Stimulated activated CD4-positive, alpha-beta T cell treated with anti-CD3 and anti-CD28 coated beads, TNF-alpha, amount 100 ng/mL, for 48 hours (primary cell): ENCODE measurements around the gene TFDP2.
"Not testable (repeated sequence)": the region's sequence is repeated elsewhere in the genome, so short reads cannot be mapped to it uniquely, and the experiment has no call there.

Experiments
- DNase-seq, 3 donors: peaks; one replicate each; pipeline ENCODE4 v3.0.0-alpha.2; 2020; ENCODE audit warnings: low read depth in 3 of 3

TFDP2 gene

DNA sequence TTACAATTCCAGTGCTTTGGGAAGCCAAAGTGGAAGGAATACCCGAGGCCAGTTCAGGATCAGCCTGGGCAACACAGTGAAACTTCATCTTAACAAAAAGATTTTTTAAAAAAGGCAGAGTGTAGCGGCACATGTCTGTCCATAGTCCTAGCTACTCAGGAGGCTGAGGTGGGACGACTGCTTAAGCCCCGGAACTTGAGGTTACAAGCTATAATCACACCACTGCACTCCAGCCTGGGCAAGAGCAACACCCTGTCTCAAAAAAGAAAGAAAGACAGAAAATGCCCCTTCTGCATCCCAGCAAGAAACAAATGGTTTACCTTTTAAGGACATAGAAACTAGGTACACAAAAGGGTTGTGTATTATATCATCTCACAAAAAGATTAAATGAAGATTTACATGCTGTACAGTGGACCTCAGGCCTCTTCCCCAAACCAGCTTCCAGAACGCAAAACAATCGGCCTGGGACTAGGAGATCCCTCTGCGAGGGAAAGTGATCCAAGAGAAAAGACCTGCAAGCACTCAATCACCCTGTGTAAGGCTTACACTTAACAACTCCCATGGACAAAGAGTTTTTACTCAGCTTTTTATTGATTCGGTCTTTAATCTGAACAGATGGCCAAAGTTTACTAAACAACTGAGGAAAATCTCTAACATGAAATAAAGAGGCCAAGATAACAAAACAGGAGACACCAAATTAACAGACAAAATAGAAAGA, 21.2 kb downstream of the TFDP2 start:
- no peak for DNase-seq

DNA sequence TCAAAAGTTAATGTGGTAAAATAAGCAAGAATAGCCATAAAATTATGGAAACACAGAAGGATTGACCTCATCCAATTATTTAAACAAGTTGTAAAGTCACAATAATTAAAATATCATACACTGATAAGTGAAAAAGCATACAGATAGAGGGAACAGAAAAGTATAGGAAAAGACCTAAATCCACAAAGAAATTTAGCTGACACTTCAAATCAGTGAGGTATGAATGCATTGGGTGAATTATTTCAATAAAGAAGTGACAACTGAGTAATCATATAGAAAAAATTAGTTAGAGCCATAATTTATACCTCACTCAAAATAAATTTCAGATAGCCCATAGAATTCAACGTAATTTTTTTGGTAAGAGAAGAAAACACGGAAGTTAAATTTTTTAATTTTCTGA, 25.1 kb downstream of the TFDP2 start:
- no peak for DNase-seq

DNA sequence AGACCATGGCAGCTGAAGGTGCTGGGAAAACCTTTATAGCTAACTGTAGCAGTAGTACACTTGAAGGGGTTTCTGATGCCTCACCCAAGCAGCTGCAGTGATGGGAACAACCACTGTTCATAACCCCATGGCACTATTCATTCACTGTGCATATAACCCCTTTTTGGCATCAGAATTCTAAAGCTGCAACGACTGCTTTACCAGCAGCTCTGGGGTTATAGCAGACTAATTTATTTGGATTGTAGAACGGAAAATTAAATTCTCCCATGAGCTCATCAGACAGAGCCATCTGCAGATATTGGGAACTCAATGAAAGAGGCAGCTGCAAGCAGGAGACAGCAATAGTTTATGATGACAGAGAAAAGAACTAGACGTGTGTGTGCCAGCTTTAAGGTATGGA, 28.6 kb downstream of the TFDP2 start:
- no peak for DNase-seq

DNA sequence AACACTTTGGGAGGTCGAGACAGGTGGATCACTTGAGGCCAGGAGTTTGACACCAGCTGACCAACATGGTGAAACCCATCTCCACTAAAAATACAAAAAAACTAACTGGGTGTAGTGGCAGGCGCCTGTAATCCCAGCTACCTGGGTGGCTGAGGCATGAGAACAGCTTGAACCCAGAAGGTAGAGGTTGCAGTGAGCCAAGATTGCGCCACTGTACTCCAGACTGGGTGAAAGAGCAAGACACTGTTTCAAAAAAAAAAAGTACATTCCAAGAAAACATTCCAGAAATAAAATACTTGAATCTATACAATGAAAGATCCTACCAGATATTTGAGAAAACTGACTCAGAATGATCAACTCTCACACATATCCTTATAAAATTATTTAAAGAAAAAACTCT, 30.4 kb downstream of the TFDP2 start:
- DNase-seq: no peak

DNA sequence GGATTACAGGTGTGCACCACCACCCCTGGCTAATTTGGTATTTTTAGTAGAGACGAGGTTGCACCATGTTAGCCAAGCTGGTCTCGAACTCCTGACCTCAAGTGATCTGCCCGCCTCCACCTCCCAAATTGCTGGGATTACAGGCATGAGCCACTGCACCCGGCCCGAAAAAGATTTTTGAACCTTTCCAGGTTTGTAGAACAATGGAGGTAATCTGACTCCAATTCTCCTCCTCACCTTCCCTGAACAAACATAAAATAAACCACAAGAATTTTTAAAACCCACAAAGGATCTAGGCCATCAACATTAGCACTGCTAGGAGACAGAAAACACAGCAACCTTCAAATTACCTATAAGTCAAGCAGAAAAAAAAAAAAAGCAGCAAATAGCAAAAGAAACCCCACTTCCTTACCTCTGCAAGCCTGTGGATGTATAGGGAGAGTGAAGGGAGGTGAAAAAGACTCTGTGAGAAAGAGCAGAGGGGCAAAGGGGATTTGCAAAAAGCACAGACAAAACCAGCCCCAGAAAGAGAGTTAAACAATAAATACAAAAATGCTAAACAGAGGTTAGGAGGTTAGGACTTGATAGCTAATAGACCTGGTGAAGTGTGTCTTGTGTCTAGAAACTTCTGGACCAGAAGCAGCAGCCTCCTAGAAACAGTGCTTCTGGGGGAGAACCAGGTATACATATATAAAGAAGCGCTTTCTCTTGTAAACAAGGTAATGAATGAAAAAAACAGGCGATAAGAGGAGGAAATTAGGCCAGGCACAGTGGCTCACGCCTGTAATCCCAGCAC, 32.1 kb downstream of the TFDP2 start:
- DNase-seq: no peak

DNA sequence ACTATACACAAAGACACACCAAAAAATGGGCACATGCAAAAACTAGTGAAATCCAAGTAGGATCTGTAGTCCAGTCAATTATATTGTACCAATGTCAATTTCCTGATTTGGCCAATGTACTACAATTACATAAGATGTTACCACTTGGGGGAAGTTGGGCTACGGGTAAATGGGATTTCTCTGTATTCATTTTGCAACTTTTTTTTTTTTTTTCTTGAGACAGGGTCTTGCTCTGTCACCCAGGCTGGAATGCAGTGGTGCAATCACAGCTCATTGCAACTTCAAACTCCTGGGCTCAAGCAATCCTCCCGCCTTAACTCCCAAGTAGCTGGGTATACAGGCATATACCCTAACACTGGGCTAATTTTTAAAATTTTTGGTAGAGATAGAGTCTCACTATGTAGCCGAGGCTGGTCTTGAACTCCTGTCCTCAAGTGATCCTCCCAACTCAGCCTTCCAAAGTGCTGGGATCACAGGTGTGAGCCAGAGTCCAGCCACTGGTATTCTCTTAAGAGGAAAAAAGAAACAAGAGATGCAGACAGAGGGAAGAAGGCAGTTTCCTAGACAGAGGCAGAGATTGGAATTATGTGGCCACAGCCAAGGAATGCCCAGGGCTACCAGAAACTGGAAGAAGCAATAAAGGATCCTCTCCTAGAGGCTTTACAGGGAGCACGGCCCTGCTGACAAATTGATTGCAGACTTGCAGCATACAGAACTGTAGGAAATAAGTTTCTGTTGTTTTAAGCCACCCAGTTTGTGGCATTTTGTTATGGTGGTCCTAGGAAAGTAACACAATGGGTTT, 33.3 kb downstream of the TFDP2 start:
- no peak for DNase-seq

DNA sequence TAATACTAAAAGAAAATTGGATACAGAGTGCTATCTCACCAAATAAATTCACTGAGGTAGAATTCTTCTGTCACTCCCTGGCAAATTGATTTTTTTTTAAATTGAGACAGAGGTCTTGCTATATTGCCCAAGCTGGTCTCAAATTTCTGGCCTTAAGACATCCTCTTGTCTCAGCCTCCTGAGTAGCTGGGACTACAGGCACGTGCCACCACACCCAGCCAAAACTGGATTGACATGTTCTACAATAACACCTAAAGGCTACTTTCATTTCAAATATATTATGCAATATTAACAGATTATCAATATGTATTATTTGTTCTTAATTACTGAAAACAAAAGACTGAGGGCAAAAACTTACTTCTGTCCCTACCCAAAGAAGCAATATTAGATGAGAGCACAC, 36.7 kb downstream of the TFDP2 start:
- DNase-seq: no peak

DNA sequence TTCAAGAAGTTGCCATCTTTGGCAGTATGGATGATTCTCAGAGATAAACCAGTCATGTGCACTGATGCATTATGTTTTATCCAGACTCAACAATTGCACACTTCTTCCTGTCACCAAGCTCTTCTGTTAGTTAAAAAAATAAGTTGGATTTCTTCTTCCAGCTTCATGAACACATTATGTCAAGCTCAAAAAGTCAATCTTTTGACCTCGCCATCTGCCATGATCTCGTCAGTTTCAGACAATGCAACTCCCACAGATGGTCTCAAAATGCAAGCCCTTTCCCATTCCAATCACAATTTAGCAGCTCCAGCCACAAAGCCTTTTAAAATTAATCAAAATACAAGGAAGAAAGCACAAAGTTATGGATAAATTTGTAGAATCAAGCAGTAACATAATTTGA, 42.8 kb downstream of the TFDP2 start:
- no peak for DNase-seq

DNA sequence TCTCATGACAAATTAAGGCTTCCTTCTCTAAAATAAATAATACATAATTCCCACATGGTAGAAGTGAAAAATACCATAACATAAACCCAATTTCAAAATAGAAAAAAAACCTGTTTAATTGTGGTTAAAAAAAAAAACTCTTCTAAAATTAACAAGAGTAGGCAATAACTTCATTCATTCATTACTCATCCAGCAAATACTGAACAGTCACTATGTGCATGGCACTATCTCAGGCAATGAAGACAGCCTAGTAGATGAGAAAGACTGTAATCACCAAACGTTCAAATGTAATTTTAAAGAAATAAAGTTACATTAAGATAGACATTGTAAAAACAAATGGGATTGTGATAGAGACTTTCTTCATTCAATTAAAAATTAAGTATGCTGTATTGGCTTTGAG, 43.4 kb downstream of the TFDP2 start:
- no peak for DNase-seq

DNA sequence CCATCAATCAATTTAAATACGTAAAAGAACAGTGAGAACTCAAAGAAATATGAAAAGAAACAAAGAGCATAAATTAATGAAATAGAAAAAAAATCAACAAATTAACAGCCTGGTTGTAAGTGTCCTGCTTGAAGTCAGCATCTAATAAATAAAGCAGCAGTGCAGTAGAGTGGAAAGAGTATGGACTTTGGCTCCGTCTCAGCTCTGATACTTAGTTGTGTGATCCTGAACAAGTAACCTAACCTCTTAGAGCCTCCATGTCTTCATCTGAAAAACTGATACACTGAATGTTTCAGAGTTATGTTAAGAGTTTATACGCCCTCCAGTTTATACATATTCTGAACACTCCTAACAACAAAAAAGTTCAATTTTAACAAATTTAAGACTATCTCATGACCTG, 44.6 kb downstream of the TFDP2 start:
- no peak for DNase-seq

DNA sequence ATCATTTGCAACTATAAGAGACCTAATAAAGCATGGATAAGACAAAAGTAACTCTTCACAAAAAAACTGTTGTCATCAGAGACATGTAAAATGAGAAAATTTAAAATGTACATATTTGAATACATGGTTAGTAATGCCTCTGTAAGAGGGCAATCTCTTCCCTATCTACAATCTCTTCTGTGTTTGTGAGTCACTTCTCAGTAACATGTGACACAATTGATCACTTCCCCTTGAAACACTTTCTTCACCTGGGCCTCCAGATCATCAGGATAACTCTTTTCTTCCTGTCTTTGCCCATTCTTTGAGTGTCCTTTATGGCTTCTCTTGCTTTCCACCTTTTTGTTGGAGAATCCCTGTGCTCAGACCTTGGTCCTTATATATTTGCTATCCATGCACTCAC, 50.4 kb downstream of the TFDP2 start:
- no peak for DNase-seq

DNA sequence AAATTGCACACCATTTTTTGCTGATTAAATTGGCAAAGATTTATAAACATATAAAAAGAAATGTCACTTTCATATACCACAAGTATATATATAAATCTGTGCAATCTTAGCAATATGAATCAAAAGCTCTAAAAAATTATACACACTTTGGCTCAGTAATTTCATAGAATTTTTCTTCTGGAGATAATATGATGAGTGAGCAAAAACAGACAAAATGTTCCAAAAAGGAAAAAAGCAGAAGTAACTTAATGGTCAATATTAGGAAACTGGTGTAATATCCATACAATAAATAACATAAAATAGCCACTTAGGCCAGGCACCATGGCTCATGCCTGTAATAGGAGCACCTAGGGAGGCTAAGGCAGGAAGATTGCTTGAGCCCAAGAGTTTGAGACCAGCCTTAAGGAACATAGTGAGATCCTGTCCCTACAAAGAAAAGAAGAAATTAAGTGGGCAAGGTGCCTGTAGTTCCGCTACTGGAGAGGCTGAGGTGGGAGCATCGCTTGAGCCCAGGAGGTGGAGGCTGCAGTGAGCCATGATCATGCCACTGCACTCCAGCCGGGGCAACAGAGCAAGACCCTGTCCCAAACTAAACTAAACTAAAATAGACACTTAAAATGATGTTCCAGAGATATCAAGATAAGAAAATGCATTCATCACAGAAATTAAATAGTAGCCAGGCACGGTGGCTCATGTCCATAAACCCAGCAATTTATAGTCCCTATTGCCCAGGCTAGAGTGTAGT, 52.1 kb downstream of the TFDP2 start:
- no peak for DNase-seq

DNA sequence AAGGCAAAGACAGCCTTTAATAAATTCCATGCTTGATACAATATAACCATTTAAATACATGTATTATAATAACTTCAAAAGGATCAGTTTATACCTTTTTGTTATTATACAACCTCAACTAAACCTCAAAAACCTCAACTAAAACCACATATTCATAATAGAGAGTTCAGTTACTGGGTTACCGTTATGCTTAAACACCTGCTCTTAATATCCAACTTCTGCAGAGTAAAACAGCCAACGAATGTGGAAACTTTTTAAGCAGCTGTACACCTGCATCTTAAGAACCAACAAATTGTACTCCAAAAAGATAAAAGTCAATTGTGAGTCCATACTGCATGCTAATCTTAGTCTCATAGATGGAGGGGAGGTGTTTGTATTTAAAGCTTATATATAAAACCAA, 53.5 kb downstream of the TFDP2 start:
- no peak for DNase-seq

DNA sequence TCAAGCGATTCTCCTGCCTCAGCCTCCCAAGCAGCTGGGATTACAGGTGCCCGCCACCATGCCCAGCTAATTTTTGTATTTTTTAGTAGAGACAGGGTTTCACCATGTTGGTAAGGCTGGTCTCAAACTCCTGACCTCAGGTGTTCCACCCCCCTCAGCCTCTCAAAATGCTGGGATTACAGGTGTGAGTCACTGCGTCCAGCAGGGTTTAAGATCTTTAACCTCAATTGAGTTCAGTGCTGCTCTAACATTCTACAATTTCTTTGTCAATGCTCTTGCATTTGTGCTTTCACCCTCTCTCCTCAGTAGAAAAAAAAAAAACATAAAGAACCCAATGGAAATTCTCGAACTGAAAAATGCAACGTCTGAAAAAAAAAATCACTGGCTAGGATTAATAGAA, 60.4 kb downstream of the TFDP2 start:
- DNase-seq: not testable (repeated sequence)

DNA sequence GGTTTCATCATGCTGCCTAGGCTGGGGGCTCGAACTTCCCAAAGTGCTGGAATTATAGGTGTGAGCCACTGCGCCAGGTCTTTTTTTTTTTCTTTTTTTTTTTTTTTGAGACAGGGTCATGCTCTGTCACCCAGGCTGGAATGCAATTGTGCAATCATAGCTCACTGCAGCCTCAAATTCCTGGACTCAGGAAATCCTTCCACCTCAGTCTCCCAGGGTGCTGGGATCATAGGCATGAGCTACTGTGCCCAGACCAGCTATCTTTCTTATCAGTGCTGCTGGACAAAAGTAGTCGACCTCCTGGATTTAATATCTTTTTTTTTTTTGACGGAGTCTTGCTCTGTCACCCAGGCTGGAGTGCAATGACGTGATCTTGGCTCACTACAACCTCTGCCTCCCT, 60.8 kb downstream of the TFDP2 start:
- no peak for DNase-seq

DNA sequence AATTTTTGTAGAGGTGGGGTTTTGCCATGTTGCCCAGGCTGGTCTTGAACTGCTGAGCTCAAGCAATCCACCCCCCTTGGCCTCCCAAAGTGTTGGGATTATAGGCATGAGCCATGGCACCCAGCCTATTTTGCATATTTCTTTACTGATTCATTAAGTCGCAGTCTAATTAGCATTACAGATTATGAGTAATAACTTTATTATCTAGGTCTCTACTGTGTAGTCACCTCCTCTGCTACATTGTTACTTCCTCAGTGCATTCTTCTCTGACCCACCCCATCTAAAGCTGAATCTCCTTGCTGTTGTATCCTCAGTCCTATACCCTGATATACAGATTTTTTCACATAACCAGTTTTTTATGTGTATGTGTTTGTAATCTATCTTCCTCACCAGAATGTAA, 61.7 kb downstream of the TFDP2 start:
- DNase-seq: no peak

DNA sequence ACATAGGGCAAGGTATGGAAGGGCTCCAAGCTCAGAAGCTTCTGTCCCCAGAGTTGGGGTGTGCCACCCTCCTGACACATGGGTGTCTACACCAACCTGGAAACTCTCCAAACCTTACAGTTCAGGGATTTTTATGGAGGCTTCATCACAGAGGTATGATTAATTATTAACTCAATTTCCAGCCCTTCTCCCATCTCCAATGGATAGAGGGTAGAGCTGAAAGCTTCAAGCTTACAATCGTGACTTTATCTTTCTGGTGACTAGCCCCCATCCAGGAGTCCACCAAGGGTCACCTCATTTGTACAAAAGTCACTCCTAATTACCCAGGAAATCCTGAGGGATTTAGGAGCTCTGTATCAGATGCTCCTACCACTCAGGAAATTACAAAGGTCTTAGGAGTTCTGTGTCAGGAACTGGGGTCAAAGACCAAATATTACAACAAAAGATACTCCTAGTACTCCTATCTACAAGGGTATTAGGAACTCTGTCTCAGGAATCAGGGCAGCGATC, 62.7 kb downstream of the TFDP2 start:
- no peak for DNase-seq

DNA sequence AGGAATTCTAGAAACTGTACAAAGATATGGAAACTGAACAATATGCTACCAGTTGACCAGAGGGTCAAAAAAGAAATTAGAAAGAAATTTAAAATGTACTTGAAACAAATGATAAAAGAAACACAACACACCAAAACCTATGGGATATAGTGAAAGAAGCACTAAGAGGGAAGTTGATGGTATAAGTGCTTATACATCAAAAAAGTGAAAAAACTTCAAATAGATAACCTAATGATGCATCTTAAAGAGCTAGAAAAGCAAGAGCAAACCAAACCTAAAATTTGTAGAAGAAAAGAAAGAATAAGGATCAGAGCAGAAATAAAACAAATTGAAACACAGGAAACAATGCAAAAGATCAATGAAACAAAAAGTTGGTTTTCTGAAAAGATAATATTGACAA, 68.2 kb downstream of the TFDP2 start:
- no peak for DNase-seq

DNA sequence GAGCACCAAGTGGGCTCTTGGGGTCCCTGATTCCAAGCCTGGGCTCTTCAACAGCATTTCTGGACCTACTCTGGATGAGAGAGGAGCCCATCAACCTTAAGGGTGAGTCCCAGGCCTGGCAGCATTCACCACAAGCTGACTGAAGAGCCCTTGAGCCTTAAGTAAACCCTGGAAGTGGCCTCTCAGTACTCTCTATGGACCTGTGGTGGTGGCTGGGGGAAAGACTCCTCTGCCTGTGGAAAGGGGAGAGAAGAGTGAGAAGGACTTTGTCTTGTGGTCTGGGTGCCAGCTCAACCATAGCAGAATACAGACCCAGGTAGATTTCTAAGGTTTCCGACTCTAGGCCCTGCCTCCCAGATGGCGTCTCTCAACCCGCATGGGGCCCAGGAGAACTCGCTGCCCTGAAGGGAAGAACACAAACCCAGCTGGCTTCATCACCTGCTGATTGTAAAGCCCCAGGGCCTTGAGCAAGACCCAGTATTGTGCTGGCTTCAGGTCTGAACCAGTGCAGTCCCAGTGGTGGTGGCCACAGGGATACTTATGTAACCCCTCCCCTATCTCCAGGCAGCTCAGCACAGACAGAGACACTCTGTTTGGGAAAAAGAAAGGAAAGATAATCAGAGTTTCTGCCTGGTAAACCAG, 71.4 kb downstream of the TFDP2 start:
- DNase-seq: no peak

DNA sequence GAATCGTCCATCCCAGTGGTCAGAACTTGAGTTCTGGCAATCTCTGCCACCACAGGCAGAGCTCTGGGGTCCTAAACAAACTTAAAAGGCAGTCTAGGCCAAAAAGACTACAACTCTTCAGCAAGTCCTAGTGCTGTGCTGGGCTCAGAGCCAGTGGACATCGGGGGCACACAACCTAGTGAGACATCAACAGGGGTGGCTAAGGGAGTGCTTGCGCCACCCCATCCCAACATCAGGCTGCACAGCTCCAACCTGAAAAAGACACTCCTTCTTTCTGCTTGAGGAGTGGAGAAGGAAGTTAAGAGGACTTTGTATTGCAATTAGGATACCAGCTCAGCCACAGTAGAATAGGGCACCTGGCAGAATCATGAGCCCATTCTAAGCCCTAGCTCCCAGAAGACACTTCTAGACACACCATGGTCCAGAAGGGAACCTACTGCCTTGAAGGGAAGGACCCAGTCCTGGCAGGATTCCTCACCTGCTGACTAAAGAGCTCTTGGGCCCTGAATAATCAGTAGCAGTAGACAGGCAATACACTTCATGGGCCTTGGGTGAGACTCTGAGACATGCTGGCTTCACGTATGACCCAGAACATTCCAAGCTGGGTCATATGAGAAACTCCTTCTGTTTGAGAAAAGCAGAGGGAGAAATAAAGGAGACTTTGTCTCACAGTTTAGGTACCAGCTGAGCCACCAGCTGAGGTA, 72.0 kb downstream of the TFDP2 start:
- DNase-seq: no peak

DNA sequence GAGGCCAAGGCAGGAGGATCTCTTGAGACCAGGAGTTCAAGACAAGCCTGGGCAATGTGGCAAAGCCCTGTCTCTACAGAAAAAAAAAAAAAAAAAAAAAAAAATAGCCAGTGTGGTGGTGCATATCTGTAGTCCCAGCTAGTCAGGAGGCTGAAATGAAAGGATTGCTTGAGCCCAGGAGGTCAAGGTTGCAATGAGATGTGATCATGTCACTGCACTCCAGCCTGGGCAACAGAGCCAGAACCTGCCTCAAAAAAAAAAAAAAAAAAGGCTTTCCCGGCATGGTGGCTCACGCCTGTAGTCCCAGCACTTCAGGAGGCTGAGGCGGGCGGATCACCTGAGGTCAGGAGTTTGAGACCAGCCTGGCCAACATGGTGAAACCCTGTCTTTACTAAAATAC, 73.7 kb downstream of the TFDP2 start:
- DNase-seq: not testable (repeated sequence)
